ENCODE data around the gene MGAT5B. TPM values are rescaled to one million over a fixed set of nuclear protein-coding genes. Genes with fewer than 3 reads are reported as not detected.

Gene MGAT5B
- total and polyA plus RNA-seq, 2 donors (not counting 1 experiment from before 2014, with no cell fraction given) = 0.15 to 37.8 TPM

GRCh38 chr17:76871668-76872067, 3.5 kb downstream of the MGAT5B start:
- Mint-ChIP-seq H3K9me3 (ENCODE audit: insufficient read depth) (peaks cover 5% of the 10 kb centered on the region), H3K4me3 (peak overlapping the region; percentile 43), H3K27me3 (peaks cover 40% of the 10 kb centered on the region), H3K27ac (no peak overlapping the region), H3K4me1 (peaks cover 17% of the 10 kb centered on the region)
- Histone ChIP-seq H3K4me1 (ENCODE audit: control insufficient read depth in 2 of 2, insufficient read depth in 2 of 2, low read length in 2 of 2) (peaks cover 12 to 17% of the 10 kb centered on the region in 2 donors), H4K20me1 (ENCODE audit: control insufficient read depth, insufficient read depth, low read length, poor library complexity, severe bottlenecking) (no peaks in the 10 kb centered on the region), H3K4me2 (replicated peaks; ENCODE audit: low read depth, low read length, poor library complexity, severe bottlenecking) (no peak overlapping the region), H2AFZ (ENCODE audit: insufficient read depth, low read depth, low read length, poor library complexity, severe bottlenecking) (no peak overlapping the region), H3K36me3 (replicated peaks in 1 of 2; ENCODE audit: control extremely low read depth in 1 of 2, control insufficient read depth in 1 of 2, extremely low read depth in 1 of 2, insufficient read depth in 2 of 2, low read length in 1 of 2) (no peaks in the 10 kb centered on the region), H3K27me3 (replicated peaks in 1 of 4; ENCODE audit: control extremely low read depth in 1 of 4, control insufficient read depth in 3 of 4, insufficient read depth in 4 of 4, low read length in 3 of 4) (peaks cover 0 to 35% (median 11%) of the 10 kb centered on the region in 4 experiments), H3K4me3 (ENCODE audit: control extremely low read depth in 1 of 5, extremely low read depth in 1 of 5, insufficient read depth in 1 of 5, low read depth in 2 of 5, low read length in 4 of 5) (no peak overlapping the region), H3K79me2 (ENCODE audit: control insufficient read depth, insufficient read depth, low read length) (no peaks in the 10 kb centered on the region), H3K9ac (ENCODE audit: low read length) (no peak overlapping the region), H3K27ac (ENCODE audit: low read length in 2 of 2) (no peak overlapping the region), H3K9me3 (ENCODE audit: control extremely low read depth in 1 of 3, control insufficient read depth in 2 of 3, insufficient read depth in 1 of 3, low read length in 2 of 3) (peaks cover 0 to 14% (median 5%) of the 10 kb centered on the region in 3 donors)
- no peak for TF ChIP-seq EZH2 (IDR thresholded peaks at IDR 0.05; ENCODE audit: borderline replicate concordance, insufficient read depth, low read depth, low read length, poor library complexity, severe bottlenecking)
- TF ChIP-seq, protein P1, sequence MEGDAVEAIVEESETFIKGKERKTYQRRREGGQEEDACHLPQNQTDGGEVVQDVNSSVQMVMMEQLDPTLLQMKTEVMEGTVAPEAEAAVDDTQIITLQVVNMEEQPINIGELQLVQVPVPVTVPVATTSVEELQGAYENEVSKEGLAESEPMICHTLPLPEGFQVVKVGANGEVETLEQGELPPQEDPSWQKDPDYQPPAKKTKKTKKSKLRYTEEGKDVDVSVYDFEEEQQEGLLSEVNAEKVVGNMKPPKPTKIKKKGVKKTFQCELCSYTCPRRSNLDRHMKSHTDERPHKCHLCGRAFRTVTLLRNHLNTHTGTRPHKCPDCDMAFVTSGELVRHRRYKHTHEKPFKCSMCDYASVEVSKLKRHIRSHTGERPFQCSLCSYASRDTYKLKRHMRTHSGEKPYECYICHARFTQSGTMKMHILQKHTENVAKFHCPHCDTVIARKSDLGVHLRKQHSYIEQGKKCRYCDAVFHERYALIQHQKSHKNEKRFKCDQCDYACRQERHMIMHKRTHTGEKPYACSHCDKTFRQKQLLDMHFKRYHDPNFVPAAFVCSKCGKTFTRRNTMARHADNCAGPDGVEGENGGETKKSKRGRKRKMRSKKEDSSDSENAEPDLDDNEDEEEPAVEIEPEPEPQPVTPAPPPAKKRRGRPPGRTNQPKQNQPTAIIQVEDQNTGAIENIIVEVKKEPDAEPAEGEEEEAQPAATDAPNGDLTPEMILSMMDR (IDR thresholded peaks at IDR 0.05) = no peak
- intact Hi-C loops (cut with micrococcal nuclease) = no loop called here
- 100% methylated on average over 1 of the region's 4 CpGs for WGBS (ENCODE audit: insufficient coverage)
- no peak for ATAC-seq (ENCODE audit: low read depth)
- DNase-seq = no peak
- POLR2A ChIA-PET = no interaction called here
- CTCF ChIA-PET = interaction anchor here (12.2 kb wide), 1 partner anchor 191 kb away, joined by 426 read pairs; no protein-coding TSS in a partner anchor

DNA sequence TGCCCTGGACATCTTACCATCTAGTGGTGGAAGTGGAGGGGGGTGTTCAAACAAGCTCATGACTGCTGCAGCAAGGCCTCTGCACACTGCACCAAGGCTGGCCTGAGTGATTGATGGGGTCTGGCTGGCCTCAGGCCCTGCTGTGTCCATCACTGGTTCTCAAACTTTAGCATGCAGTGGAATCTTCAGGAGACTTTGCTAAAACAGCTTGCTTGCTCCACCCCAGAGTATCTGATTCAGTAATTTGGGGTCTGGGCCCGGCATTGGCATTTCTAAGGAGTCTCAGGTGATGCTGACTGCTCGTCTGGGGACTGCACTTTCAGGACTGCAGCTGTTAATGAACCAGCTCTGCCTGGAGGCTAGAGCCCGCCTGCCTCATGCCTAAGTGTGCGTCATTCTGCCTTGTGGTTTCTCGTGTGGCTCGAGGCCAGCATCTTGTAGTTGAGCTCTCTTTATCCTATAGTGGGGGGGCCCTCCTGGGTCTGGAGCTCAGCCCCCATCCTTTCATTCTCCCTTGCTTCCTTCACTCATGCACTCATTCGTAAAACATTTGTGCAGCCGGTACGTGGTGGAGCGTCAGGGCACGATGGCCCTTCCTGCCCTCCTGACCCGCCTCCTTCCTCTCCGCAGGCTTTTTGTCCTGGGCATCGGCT, 4.1 kb downstream of the MGAT5B start:
- Histone ChIP-seq H4K20me1 (ENCODE audit: control insufficient read depth, insufficient read depth, low read length, poor library complexity, severe bottlenecking) (no peaks in the 10 kb centered on the region), H3K36me3 (replicated peaks in 1 of 2; ENCODE audit: control extremely low read depth in 1 of 2, control insufficient read depth in 1 of 2, extremely low read depth in 1 of 2, insufficient read depth in 2 of 2, low read length in 1 of 2) (no peaks in the 10 kb centered on the region), H3K79me2 (ENCODE audit: control insufficient read depth, insufficient read depth, low read length) (no peaks in the 10 kb centered on the region), H3K27ac (ENCODE audit: low read length in 2 of 2) (no peak overlapping the region), H2AFZ (ENCODE audit: insufficient read depth, low read depth, low read length, poor library complexity, severe bottlenecking) (no peak overlapping the region), H3K4me1 (ENCODE audit: control insufficient read depth in 2 of 2, insufficient read depth in 2 of 2, low read length in 2 of 2) (peaks cover 12 to 17% of the 10 kb centered on the region in 2 donors), H3K27me3 (replicated peaks in 1 of 4; ENCODE audit: control extremely low read depth in 1 of 4, control insufficient read depth in 3 of 4, insufficient read depth in 4 of 4, low read length in 3 of 4) (peaks cover 0 to 30% (median 10%) of the 10 kb centered on the region in 4 experiments), H3K9ac (ENCODE audit: low read length) (no peak overlapping the region), H3K9me3 (ENCODE audit: control extremely low read depth in 1 of 3, control insufficient read depth in 2 of 3, insufficient read depth in 1 of 3, low read length in 2 of 3) (peaks cover 0 to 14% (median 5%) of the 10 kb centered on the region in 3 donors), H3K4me3 (ENCODE audit: control extremely low read depth in 1 of 5, extremely low read depth in 1 of 5, insufficient read depth in 1 of 5, low read depth in 2 of 5, low read length in 4 of 5) (no peak overlapping the region), H3K4me2 (replicated peaks; ENCODE audit: low read depth, low read length, poor library complexity, severe bottlenecking) (no peak overlapping the region)
- intact Hi-C loops (cut with micrococcal nuclease) = no loop called here
- Mint-ChIP-seq H3K9me3 (ENCODE audit: insufficient read depth) (peaks cover 5% of the 10 kb centered on the region), H3K27me3 (peaks cover 35% of the 10 kb centered on the region), H3K4me3 (peak overlapping the region; percentile 27), H3K4me1 (peaks cover 17% of the 10 kb centered on the region), H3K27ac (peak overlapping the region; percentile 20)
- ATAC-seq (ENCODE audit: low read depth) = peak; percentile 34
- TF ChIP-seq, protein P1 (IDR thresholded peaks at IDR 0.05) = no peak
- no peak for TF ChIP-seq EZH2 (IDR thresholded peaks at IDR 0.05; ENCODE audit: borderline replicate concordance, insufficient read depth, low read depth, low read length, poor library complexity, severe bottlenecking)
- CTCF ChIA-PET = interaction anchor here (0.6 to 12.2 kb wide), 3 partner anchors 89 to 216 kb away, joined by 3 to 426 read pairs (median 4); no protein-coding TSS in a partner anchor
- WGBS (ENCODE audit: insufficient coverage) = 45% methylated on average over 10 of the region's 14 CpGs
- no peak for DNase-seq
- POLR2A ChIA-PET = no interaction called here

Measured in B cell (primary cell).